GM19324 (cell line): Measurements from ENCODE around the gene ESRRB.

Experiments
- ATAC-seq: cut with Tn5 transposase; IDR thresholded peaks from one replicate; pipeline ENCODE4 v1.9.1; 2021; ENCODE audit warnings: mild to moderate bottlenecking, moderate library complexity; ENCODE audit not compliant: unreplicated experiment, low FRiP score

ESRRB gene

GRCh38 chr14:76375947-76376404 is at the start of gene ESRRB:
ESRRB (plus strand) TSS chr14:76376137; CDS start chr14:76376402, 265 bp downstream.
- ATAC-seq: no peak

GRCh38 chr14:76326918-76327689 is 48.8 kb upstream of the ESRRB start:
- no peak for ATAC-seq

- ATAC-seq: no peak
Measured at GRCh38 chr14:76328457-76329137, 47.3 kb upstream of the ESRRB start.

GRCh38 chr14:76329154-76329928 is 46.6 kb upstream of the ESRRB start:
- ATAC-seq: no peak

GRCh38 chr14:76329951-76330350 is 46.0 kb upstream of the ESRRB start:
- ATAC-seq: no peak

GRCh38 chr14:76330411-76331327 is 45.3 kb upstream of the ESRRB start:
- no peak for ATAC-seq

- ATAC-seq: no peak
Measured at GRCh38 chr14:76331328-76332011, 44.5 kb upstream of the ESRRB start.

- ATAC-seq: no peak
Measured at GRCh38 chr14:76333664-76334063, 42.3 kb upstream of the ESRRB start.

- no peak for ATAC-seq
Measured at GRCh38 chr14:76334316-76334715, 41.6 kb upstream of the ESRRB start.

- no peak for ATAC-seq
Measured at GRCh38 chr14:76336876-76337275, 39.1 kb upstream of the ESRRB start.

- ATAC-seq: no peak
Measured at GRCh38 chr14:76337635-76338545, 38.0 kb upstream of the ESRRB start.

- no peak for ATAC-seq
Measured at GRCh38 chr14:76339728-76340615, 36.0 kb upstream of the ESRRB start.

GRCh38 chr14:76343386-76343785 is 32.6 kb upstream of the ESRRB start:
- ATAC-seq: no peak

GRCh38 chr14:76346391-76347160 is 29.4 kb upstream of the ESRRB start:
- no peak for ATAC-seq

- ATAC-seq: no peak
Measured at GRCh38 chr14:76348898-76349297, 27.0 kb upstream of the ESRRB start.

GRCh38 chr14:76349993-76350392 is 25.9 kb upstream of the ESRRB start:
- no peak for ATAC-seq

- ATAC-seq: no peak
Measured at GRCh38 chr14:76350671-76351070, 25.3 kb upstream of the ESRRB start.
